ENCODE data around the gene EFNB1. TPM values are rescaled to one million over a fixed set of nuclear protein-coding genes. Genes with fewer than 3 reads are reported as not detected.

EFNB1 gene
- polyA plus RNA-seq, 1 donor (not counting 4 experiments of a cell fraction or from before 2014, with no cell fraction given): 90.3 TPM

DNA sequence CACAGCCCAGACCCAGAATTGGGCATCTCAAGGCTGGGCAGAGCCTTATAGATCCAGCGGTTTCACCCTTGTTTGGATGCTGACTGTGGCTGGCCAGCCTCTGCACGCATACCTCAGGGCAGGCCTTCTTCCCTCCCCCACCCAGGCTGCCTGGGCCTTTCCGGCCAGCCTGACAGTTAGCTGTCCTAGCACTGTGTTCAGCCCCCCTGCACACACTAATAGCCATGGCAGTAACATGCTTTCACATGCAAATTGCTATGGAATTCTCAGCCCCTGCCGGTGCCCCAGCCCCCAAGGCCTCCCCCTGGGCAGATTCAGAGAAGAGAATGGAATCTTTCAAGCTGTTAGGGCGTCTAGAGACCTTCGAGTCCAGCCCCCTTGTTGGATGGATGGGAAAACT, 17.7 kb downstream of the EFNB1 start:
- no peaks in the 10 kb centered on the region for H3K9me1 ChIP-seq (ENCODE audit: control insufficient read depth, extremely low read depth, insufficient read depth, low read length)
- dilution Hi-C loops (cut with MboI; ENCODE audit: extremely low pct_ligation_motif_present, low sequenced_read_pairs): no loop called here
- no peak for DNase-seq (ENCODE audit: low read depth, low spot score)
- no peaks in the 10 kb centered on the region for H3K79me2 ChIP-seq (ENCODE audit: control insufficient read depth, insufficient read depth, low read length)
- no peaks in the 10 kb centered on the region for H3K27me3 ChIP-seq (ENCODE audit: control insufficient read depth, extremely low read depth, insufficient read depth, low read length)
- H2AFZ ChIP-seq (ENCODE audit: control insufficient read depth, low read length): no peak overlapping the region
- H3K36me3 ChIP-seq (ENCODE audit: control insufficient read depth in 2 of 2, extremely low read depth in 1 of 2, insufficient read depth in 2 of 2, low read length in 2 of 2): peaks cover 1 to 10% of the 10 kb centered on the region in 2 experiments
- H3K27ac ChIP-seq (ENCODE audit: control insufficient read depth, insufficient read depth, low read length): no peak overlapping the region
- H3K4me1 ChIP-seq (ENCODE audit: control insufficient read depth, extremely low read depth, insufficient read depth, low read length): peaks cover 32% of the 10 kb centered on the region
- H3K4me3 ChIP-seq (ENCODE audit: control insufficient read depth in 2 of 3, extremely low read depth in 1 of 3, insufficient read depth in 2 of 3, low read depth in 1 of 3, low read length in 3 of 3): no peak overlapping the region
- no peak overlapping the region for H3K4me2 ChIP-seq (ENCODE audit: control insufficient read depth, extremely low read depth, insufficient read depth, low read depth, low read length)
- no peaks in the 10 kb centered on the region for H4K20me1 ChIP-seq (ENCODE audit: control insufficient read depth, extremely low read depth, insufficient read depth, low read length)
- H3K9ac ChIP-seq (ENCODE audit: control insufficient read depth, extremely low read depth, insufficient read depth, low read length): no peak overlapping the region
- TF ChIP-seq, protein P1, sequence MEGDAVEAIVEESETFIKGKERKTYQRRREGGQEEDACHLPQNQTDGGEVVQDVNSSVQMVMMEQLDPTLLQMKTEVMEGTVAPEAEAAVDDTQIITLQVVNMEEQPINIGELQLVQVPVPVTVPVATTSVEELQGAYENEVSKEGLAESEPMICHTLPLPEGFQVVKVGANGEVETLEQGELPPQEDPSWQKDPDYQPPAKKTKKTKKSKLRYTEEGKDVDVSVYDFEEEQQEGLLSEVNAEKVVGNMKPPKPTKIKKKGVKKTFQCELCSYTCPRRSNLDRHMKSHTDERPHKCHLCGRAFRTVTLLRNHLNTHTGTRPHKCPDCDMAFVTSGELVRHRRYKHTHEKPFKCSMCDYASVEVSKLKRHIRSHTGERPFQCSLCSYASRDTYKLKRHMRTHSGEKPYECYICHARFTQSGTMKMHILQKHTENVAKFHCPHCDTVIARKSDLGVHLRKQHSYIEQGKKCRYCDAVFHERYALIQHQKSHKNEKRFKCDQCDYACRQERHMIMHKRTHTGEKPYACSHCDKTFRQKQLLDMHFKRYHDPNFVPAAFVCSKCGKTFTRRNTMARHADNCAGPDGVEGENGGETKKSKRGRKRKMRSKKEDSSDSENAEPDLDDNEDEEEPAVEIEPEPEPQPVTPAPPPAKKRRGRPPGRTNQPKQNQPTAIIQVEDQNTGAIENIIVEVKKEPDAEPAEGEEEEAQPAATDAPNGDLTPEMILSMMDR (optimal IDR thresholded peaks at IDR 0.05 in 1 of 3, IDR thresholded peaks at IDR 0.05 in 1 of 3, conservative IDR thresholded peaks at IDR 0.05 in 1 of 3; ENCODE audit: extremely low read depth in 1 of 3, insufficient read depth in 2 of 3, low read length in 3 of 3): no peak
- TF ChIP-seq EZH2 (IDR thresholded peaks at IDR 0.05; ENCODE audit: low read length): no peak
- no peaks in the 10 kb centered on the region for H3K9me3 ChIP-seq (ENCODE audit: control insufficient read depth, low read depth, low read length)
- FAIRE-seq: no peak

GRCh38 chrX:68847172-68847571, 18.4 kb downstream of the EFNB1 start:
- dilution Hi-C loops (cut with MboI; ENCODE audit: extremely low pct_ligation_motif_present, low sequenced_read_pairs): no loop called here
- no peak overlapping the region for H3K27ac ChIP-seq (ENCODE audit: control insufficient read depth, insufficient read depth, low read length)

More at GRCh38 chrX:68847172-68847571, 18.4 kb downstream of the EFNB1 start:
- no peak overlapping the region for H3K9ac ChIP-seq (ENCODE audit: control insufficient read depth, extremely low read depth, insufficient read depth, low read length)
- H3K36me3 ChIP-seq (ENCODE audit: control insufficient read depth in 2 of 2, extremely low read depth in 1 of 2, insufficient read depth in 2 of 2, low read length in 2 of 2): peaks cover 1 to 10% of the 10 kb centered on the region in 2 experiments
- no peaks in the 10 kb centered on the region for H3K9me3 ChIP-seq (ENCODE audit: control insufficient read depth, low read depth, low read length)
- H3K9me1 ChIP-seq (ENCODE audit: control insufficient read depth, extremely low read depth, insufficient read depth, low read length): no peaks in the 10 kb centered on the region
- peaks cover 28% of the 10 kb centered on the region for H3K4me1 ChIP-seq (ENCODE audit: control insufficient read depth, extremely low read depth, insufficient read depth, low read length)
- no peaks in the 10 kb centered on the region for H3K79me2 ChIP-seq (ENCODE audit: control insufficient read depth, insufficient read depth, low read length)
- H4K20me1 ChIP-seq (ENCODE audit: control insufficient read depth, extremely low read depth, insufficient read depth, low read length): no peaks in the 10 kb centered on the region
- no peak overlapping the region for H3K4me2 ChIP-seq (ENCODE audit: control insufficient read depth, extremely low read depth, insufficient read depth, low read depth, low read length)
- no peak overlapping the region for H2AFZ ChIP-seq (ENCODE audit: control insufficient read depth, low read length)
- no peak overlapping the region for H3K4me3 ChIP-seq (ENCODE audit: control insufficient read depth in 2 of 3, extremely low read depth in 1 of 3, insufficient read depth in 2 of 3, low read depth in 1 of 3, low read length in 3 of 3)
- no peak for TF ChIP-seq EZH2 (IDR thresholded peaks at IDR 0.05; ENCODE audit: low read length)
- TF ChIP-seq, protein P1 (optimal IDR thresholded peaks at IDR 0.05 in 1 of 3, IDR thresholded peaks at IDR 0.05 in 1 of 3, conservative IDR thresholded peaks at IDR 0.05 in 1 of 3; ENCODE audit: extremely low read depth in 1 of 3, insufficient read depth in 2 of 3, low read length in 3 of 3): no peak
- no peak for DNase-seq (ENCODE audit: low read depth, low spot score)
- H3K27me3 ChIP-seq (ENCODE audit: control insufficient read depth, extremely low read depth, insufficient read depth, low read length): no peaks in the 10 kb centered on the region
- FAIRE-seq: no peak
